HG03575 (cell line): ENCODE results near the gene RRBP1.

Experiments
- ATAC-seq: cut with Tn5 transposase; IDR thresholded peaks from one replicate; pipeline ENCODE4 v1.9.1; 2021; ENCODE audit not compliant: unreplicated experiment, insufficient number of reproducible peaks, low FRiP score; ENCODE audit errors: extremely low read depth

Gene RRBP1

DNA sequence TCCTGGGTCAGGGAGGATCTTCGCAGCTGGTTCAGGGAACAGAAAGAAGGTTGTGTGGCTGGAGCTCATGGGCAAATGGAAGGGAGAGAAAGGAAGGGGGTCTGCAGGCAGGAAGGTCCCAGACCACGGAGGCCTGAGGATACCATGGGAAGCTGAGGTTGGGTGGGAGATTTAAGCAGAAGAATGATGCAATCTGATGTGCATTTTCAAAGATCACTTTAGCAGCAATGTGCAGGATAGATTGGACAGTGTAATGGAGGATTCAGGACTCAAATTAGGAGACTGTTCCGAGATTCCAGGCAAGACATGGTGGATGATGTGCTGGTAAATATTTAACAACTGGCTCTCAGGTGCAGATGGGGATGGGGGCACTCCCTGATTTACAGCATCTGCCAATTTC, 5.8 kb upstream of the RRBP1 start:
- no peak for ATAC-seq

DNA sequence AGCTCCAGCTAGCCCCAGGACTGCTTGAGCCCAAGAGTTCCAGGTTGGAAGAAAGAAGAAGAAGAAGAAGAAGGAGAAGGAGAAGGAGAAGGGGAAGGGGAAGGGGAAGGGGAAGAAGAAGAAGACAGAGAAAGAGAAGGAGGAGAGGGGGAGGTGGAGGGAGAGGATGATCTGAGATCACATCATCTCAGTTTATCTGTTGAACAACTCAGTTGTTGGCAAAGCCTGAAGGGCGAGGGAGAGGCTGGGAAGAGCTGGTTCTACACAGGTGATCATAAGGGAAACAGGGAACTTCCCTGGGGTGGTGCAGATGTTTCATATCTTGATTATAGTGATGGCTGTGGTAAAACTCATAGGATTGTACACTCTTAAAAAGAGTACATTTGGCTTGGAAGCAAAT, 3.1 kb upstream of the RRBP1 start:
- no peak for ATAC-seq

DNA sequence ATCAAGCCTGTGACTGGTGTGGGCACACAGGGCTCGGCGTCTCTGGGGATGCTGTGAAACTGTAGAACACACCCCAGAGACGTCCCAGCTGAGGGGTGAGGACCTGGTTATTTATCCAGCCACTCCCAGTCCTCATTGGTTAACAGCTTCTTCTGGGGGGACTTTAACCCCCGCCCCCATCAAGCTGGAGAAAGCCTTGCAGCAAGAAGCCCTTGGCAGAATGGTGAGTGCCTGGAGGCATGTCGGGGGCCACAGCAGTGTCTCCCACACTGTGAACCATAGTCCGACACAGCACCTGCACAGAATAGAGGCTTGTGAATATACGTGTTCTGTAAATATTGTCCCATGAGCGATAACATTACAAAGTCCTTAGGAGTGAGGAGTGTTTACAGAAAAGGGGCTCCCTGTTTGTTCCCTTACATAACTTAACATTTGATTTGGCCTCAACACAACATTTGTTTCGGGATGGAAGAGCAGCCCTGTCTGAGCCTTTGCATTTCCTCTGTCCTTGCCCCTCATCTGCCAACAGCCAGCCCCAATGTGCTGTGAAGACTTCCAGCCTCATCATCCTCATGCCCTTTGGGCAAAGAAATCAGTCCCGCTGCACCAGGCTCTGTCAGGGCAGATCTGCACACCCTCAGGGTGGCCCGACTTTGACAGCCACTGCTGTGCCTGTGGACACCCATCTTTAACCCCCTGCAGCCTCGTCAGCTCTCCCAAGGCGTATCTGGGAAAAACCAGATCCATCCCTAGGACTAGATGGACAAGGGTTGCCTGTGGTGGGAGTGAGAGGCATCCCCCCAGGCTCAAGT, 2.2 kb upstream of the RRBP1 start:
- ATAC-seq, result no peak

DNA sequence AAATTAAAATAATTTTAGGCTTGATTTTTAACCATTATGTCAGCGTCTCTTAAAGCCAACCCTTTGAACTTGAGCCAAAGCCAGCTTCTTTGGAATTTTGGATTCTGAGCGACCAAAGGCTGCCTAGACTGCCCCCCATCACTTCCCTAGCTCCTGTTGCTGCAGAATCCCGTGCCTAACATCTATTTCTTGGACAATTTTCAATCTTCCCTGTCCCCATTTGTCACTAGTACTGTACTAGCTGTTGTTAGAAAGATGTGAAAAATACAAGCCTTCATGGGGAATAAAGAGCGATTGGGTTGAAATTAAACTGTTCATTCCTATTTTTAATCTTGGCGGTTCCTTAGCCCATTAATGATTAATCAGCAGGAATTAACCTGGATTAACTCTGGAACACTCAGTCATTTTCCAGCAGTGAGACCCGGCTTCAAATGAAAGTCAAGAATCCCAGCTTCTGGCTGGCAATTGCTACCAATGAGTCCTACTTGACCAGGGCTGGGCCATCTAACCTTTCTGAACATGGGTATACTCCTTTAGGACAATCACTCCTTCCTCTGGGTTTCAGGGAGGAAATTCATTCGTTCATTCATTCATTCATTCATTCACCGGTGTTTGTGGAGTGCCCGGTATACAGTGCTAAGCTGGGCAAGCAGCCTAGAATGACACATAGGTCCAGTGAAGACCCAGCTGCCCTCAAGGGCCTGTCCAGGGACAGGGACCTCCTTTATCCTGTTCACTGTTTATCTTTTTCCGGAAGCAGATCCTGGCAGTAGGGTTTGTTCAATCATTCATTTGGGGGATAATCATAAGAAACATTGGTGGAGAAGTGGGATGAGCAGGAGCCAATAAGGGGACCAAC, 1.4 kb upstream of the RRBP1 start:
- no peak for ATAC-seq

DNA sequence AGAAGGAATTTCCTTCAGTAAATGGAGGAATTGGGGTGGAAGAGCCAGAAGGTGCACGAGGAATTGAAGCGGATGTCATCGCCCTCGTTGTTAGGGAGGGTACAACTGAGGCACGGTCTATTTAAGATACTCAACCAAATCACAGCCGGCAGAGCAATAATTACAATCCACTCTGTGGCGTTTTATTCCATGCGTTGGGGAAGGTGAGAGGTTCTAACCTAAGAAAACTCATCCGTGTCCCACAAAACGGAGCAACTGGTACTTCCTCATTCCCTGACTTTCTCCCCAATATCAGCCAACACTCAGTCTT, 802 bp upstream of the RRBP1 start:
- ATAC-seq, result no peak

DNA sequence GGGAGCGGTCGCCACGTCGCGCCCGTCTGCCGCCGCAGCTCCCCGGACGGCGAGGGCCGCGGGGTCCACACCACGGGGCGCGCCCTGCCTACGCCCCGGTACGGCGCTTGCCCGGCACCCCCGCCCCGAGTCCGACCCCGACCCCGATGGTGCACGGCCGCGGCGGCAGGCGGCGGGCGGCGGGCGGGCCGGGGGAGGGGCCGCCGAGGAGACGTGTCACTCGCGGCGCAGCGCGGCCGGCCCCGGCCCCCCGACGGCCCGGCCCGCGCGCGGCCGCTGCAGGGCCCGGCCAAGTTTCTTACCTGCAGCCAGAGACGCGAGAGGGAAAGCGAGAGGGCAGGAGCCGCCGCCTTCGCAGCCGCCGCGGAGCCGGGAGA, 328 bp downstream of the RRBP1 start:
- ATAC-seq, result no peak

DNA sequence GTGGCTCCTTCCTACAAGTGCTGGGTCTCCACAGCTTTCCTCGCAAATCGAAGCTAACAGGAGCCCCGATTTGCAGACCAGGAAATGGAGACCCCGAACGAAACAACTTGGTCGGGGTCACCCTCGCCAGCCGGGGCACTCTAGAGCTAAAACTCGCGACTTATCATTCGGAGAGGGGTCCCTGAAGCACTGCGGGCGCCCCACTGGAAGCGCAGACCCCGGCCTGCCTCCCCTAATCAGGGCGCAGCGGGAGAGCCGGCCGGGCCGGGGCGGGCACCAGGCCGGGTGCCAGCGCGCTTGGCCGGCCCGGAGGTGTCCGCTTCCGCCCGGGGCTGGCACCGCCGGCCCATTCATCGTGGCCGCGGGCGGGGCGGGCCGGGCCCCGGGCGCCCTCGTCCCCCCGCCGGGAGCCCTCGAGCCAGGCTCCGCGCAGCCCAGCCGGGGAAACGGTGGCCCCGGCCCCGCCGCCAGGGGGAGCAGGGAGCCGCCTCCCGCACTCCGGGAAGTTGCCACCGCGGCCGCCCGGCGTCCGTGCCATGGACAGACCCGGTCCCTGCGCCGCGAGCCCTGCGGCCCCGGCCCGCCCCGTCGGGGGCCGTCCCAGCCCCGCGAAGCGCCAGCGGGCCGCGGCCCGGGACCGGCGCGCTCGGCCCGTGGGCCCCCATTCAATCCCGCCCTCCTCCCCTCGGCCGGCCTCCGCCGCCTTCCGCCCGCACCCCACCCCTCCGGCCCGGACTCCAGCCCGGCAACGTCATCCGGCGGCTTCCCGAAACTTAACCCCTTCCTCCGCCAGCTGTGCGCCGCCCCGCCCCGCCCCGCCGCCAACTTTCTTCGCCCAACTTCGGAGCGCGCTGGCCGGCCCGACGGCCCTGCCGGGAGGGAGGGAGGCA, 961 bp downstream of the RRBP1 start:
- no peak for ATAC-seq

DNA sequence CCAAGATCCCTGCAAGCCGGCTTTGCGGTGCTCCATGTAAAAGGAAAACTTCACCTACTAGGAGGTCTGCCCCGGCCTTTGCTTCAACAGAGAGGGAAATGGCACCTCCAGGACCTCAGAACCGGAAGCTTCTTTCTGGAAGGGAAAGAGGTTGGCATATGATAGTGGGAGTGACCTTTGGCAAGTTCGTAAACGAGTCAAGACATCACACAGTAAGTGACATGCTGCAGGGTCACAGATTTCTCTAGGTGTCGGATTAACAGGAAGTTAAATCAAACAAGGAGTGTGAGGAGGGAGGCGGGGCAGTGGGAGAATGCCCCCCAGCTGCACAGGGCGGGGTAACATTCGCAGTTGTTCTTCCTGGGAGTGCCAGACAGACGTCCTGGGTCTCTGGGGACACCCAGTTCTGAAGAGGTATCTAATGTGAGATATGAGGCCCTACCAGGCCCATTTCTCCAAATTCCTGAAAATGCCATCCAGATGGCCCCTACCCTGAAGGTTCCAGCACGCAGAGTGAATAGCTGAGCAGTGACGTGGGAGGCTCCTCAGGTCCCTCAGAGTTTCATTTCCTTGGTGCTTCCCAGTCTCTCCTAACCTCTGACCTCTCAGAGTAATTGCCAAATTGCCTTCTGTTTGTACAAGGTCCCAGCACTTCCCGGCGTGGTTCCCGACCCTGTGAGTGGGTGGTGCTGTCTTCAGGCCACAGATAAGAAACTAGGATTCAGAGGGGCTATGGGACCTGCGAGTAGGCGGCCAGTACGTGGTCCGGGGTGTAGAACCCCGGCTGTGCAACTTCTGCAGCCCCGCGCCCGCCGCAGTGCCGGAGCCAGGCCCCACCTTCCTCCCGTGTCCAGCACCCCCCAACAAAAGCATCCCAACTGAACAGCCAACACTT, 1.9 kb downstream of the RRBP1 start:
- ATAC-seq, result no peak

DNA sequence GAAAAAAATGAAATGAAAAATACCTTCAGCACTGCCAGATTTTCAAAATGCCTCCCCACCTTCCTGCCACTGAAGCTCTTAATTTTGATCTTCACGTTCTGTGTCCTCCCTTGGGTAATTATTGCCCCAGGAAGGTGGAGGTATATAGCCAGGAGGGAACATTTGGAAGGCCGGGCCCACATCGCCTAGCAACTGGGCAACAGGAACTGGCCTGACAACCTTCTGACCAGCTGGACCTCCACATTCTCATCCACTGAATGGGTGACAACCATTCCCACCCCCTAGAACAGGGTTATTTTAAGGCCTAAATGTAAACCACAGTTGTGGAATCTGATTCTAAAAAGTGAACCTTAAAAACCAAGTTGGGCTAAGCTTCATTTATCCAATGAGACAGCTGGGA, 3.2 kb downstream of the RRBP1 start:
- ATAC-seq, result no peak

DNA sequence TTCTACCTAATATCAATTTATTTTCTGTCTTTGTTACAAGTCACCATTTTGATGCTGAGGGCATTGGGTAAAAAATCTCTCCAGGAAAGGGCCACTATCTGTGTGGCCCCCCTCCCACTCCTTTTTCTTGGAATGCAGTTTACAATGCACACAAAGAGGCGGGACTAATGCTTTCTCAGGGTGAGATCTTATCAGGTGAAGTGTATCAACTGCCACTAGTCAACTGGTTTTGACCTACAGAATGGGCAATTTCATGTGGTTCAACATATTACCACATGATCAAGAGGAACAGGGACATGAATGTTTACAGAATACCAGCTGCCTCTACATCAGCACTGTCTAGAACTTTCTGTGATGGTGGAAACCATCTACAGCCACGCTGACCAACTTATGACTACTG, 3.7 kb downstream of the RRBP1 start:
- no peak for ATAC-seq

DNA sequence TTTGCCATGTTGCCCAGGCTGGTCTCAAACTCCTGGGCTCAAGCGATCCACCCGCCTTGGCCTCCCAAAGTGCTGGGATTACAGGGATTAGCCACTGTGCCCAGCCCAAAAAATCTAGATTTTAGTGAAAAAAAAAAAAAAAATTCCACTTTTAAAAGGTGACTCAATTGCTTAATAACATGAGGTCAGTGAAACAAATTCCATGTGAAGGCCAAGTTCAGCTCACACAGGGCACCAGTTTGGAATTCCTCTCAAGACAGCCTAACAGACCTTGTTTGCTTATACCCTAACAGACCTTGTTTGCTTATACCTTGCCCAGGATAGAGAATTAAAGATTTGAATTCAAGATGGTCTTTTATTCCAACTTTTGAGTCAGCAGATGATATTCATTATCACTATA, 5.1 kb downstream of the RRBP1 start:
- no peak for ATAC-seq

DNA sequence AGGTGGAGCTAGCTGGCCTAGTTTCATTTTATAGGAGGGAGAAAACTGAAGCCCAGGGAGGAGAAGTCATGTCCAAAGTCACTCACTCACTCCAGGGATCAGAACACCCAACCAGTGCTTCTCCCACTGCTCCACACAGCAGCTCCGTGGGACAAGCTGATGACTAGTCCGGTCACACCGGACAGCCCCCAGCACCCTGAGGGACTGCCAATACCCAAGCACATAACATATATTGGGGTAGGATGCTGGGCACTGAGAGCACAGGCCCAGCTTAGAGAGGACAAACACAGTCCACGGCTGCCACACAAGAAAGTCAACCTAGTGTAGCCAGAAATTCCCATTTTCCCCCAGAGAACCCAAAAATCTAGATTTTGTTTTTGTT, 5.7 kb downstream of the RRBP1 start:
- no peak for ATAC-seq

DNA sequence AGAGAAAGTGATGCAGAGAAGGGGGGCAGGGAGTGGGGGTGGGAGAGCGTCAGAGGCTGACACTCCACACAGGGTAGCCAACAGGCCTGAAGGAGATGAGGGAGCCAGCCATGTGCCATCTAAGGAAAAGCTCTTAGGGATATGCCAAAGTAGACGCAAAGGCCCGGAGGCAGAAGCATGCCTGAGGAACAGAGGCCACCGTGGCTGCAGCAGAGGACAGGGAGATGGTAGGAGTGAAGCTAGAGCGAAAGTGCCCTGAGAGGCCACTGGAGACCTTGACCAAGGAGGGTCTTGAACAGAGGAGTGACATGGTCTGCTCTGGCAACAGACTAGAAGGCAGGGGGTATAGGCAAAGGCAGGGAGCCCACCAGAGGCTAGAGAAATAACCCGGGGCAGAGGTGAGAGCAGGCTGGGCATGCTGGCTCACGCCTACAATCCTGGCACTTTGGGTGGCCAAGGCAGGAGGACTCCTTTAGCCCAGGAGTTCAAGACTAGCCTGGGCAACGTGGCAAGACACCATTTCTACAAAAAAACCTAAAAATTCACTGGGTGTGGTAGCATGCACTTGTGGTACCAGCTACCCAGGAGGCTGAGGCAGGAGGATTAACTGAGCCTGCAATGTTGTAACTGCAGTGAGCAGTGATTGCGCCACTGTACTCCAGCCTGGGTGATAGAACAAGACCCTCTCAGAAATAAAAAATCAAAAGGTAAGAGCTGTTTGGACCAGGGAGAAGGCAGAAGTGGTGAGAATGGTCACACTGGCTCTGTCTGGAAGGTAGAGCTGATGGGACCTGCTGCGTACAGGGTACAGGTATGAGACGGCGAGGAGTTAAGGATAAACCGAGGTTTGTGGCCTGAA, 6.3 kb downstream of the RRBP1 start:
- no peak for ATAC-seq

DNA sequence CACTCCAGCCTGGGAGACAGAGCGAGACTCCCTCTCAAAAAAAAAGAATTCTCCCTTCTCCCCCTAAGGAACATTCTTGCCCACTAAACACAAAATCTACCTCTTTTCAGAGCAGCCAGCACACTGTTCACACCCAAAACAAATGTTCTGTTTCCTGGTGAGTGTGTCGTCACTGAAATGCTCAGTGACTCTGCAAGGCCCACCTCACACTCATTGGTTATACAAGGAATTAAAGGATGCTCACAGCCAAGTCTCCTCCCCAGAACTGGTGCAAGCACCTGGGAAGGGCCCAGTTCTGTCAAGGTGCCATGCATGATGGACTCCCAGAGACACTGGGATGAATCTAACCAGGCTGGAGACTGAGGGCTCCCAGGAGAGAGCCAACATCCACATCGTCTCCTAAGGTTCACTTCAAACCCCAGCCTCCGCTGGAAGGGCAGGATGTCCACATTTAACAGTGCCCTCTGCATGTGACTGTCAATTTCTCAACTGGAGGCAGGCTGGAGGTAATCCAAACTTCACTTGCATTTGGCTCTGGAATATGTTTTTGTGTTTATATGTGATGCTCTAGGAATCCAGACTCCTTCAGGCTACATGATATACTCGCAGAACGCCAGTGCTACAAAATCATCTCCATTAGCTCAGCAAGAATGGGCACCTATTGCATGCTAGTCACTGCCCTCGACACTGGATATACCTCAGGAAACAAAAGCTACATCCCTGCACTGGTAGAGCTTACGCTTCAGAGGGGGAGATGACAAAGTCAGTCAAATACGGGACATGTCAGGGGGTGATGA, 7.1 kb downstream of the RRBP1 start:
- ATAC-seq, result no peak

DNA sequence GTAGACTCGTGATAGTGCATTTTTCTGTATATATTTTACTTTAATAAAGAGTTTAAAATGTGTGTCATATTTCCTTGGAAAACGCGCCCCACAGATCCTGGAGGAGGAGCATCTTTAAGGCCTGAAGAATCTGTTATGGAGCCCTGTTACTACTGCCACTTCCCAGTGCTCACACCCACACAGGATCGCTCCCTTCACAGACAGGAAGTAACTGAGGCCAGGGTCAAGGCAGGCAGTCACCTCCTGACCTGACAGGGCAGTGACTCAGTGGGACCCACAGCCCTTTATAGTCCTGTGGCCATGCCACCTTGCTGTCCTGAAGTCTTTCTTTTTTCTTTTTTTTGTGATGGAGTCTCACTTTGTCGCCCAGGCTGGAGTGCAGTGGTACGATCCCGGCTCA, 9.0 kb downstream of the RRBP1 start:
- ATAC-seq, result no peak

DNA sequence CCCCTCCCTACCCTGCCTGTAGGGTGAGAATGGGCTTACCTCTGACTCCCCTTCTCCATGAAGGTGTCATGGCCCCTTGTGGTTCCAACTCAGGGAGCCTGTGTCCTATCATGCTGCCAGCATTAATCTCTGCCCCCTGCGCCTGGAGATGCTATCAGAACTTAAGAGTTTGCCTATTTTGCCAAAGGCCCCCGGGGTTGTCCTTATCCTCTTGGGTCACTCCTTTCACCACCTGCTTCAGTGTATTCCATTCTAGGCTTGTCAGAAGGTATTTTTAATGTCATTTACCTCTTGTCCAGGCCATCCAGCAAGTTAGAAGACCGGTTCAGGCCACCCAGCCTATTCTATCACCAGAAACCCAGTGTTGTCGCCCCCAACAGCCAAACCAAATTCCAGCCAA, 10.5 kb downstream of the RRBP1 start:
- ATAC-seq, result no peak

DNA sequence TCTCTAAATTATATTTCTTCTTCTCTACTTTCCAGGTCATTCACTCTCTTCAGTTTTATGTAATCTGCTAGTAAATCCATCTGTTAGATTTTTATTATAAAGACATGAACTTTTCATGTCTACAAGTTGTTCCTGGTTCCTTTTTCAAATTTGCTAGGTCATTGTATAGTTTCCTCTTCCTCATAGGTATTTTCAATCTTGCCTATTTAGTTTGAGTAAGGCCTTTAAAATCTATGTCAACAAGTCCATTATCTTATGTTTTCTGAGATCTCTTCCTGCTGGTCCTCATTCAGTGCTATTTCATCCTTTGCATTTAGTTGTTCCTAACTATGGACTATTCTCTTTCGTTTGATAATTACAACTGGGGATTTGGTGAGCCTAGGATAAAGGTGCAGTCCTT, 11.0 kb downstream of the RRBP1 start:
- ATAC-seq, result no peak
